OCI-LY3 (cell line): ENCODE results near the gene FUS.

Source experiments
- EZH2phosphoT487 ChIP-seq: fragments of 200-600 bp; shearing (Covaris generic); IDR thresholded peaks from 2 replicates; pipeline ENCODE4 v1.6.1; 2018; ENCODE audit warnings: antibody characterized with exemption, mixed run types, low read depth
- TF ChIP-seq, protein P1 (sequence below): fragments of 200-600, 300-600 bp; sonication (generic); IDR thresholded peaks from 2 replicates; pipeline ENCODE4 v1.5.1; 2014; ENCODE audit warnings: antibody characterized with exemption, low read length, low read depth

GRCh38 chr16:31190818-31191444 lies 11.0 kb downstream of the FUS start:
- TF ChIP-seq, protein P1, sequence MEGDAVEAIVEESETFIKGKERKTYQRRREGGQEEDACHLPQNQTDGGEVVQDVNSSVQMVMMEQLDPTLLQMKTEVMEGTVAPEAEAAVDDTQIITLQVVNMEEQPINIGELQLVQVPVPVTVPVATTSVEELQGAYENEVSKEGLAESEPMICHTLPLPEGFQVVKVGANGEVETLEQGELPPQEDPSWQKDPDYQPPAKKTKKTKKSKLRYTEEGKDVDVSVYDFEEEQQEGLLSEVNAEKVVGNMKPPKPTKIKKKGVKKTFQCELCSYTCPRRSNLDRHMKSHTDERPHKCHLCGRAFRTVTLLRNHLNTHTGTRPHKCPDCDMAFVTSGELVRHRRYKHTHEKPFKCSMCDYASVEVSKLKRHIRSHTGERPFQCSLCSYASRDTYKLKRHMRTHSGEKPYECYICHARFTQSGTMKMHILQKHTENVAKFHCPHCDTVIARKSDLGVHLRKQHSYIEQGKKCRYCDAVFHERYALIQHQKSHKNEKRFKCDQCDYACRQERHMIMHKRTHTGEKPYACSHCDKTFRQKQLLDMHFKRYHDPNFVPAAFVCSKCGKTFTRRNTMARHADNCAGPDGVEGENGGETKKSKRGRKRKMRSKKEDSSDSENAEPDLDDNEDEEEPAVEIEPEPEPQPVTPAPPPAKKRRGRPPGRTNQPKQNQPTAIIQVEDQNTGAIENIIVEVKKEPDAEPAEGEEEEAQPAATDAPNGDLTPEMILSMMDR = no peak
- TF ChIP-seq EZH2phosphoT487 = no peak
